Neural progenitor cell (in vitro differentiated cells): ENCODE results near the gene BTBD6. TPM values are rescaled to one million over a fixed set of nuclear protein-coding genes. Genes with fewer than 3 reads are reported as not detected.

Experiments used
- DNase-seq: peaks from one replicate; pipeline ENCODE4 v3.0.0-alpha.2; 2016; ENCODE audit warnings: low spot score
- H2AFZ ChIP-seq: fragments of 200-600 bp; sonication (generic); replicated peaks from 2 replicates; pipeline ENCODE4 v1.6.1; 2016; ENCODE audit warnings: antibody characterized with exemption
- H3F3A ChIP-seq: fragments of 200-600 bp; sonication (generic); 2 replicates; pipeline ENCODE4 v1.6.1; 2016; ENCODE audit warnings: antibody characterized with exemption, low read depth
- H3K27ac ChIP-seq: fragments of 200-600 bp; sonication (generic); 2 replicates; pipeline ENCODE4 v1.5.1; 2016; ENCODE audit warnings: mild to moderate bottlenecking
- H3K27me3 ChIP-seq: fragments of 200-600 bp; sonication (generic); 2 replicates; pipeline ENCODE4 v1.6.1; 2016; ENCODE audit warnings: mild to moderate bottlenecking, moderate library complexity
- H3K36me3 ChIP-seq: fragments of 200-600 bp; sonication (generic); 2 replicates; pipeline ENCODE4 v1.5.1; 2016
- H3K4me1 ChIP-seq: fragments of 200-600 bp; sonication (generic); 2 replicates; pipeline ENCODE4 v1.6.1; 2016; ENCODE audit warnings: mixed run types
- H3K4me2 ChIP-seq: fragments of 200-600 bp; sonication (generic); 2 replicates; pipeline ENCODE4 v1.6.1; 2016
- H3K4me3 ChIP-seq: fragments of 200-600 bp; sonication (generic); 2 replicates; pipeline ENCODE4 v1.5.1; 2016
- H3K79me2 ChIP-seq: fragments of 200-600 bp; sonication (generic); 2 replicates; pipeline ENCODE4 v1.6.1; 2016; ENCODE audit warnings: low read depth
- H3K9ac ChIP-seq: fragments of 200-600 bp; sonication (generic); 2 replicates; pipeline ENCODE4 v1.6.1; 2016
- H3K9me3 ChIP-seq: fragments of 200-600 bp; sonication (generic); 2 replicates; pipeline ENCODE4 v1.5.1; 2016; ENCODE audit warnings: low read depth
- H4K20me1 ChIP-seq: fragments of 200-600 bp; sonication (generic); 2 replicates; pipeline ENCODE4 v1.6.1; 2016; ENCODE audit warnings: low read depth
- H3K27ac Mint-ChIP-seq: 3 replicates; pipeline ENCODE4 v1.8.0; 2021; ENCODE audit warnings: mixed read lengths
- H3K27me3 Mint-ChIP-seq: 2 replicates; pipeline ENCODE4 v1.8.0; 2022; ENCODE audit warnings: low read depth, mild to moderate bottlenecking, inconsistent platforms, moderate library complexity, mixed read lengths; ENCODE audit not compliant: insufficient read depth
- H3K36me3 Mint-ChIP-seq: 3 replicates; pipeline ENCODE4 v1.8.0; 2021; ENCODE audit warnings: mixed read lengths
- H3K4me1 Mint-ChIP-seq: 3 replicates; pipeline ENCODE4 v1.8.0; 2021; ENCODE audit warnings: mixed read lengths
- H3K4me3 Mint-ChIP-seq: 3 replicates; pipeline ENCODE4 v1.8.0; 2021; ENCODE audit warnings: mild to moderate bottlenecking, moderate library complexity, mixed read lengths
- H3K9me3 Mint-ChIP-seq: 3 replicates; pipeline ENCODE4 v1.8.0; 2020; ENCODE audit warnings: mixed read lengths
- CTCF ChIP-seq: fragments of 200-600 bp; sonication (generic); IDR thresholded peaks from 2 replicates; pipeline ENCODE4 v1.5.1; 2017; ENCODE audit warnings: antibody characterized with exemption, mild to moderate bottlenecking
- EZH2 ChIP-seq: fragments of 200-600 bp; sonication (generic); IDR thresholded peaks from 2 replicates; pipeline ENCODE4 v1.6.1; 2017; ENCODE audit warnings: antibody characterized with exemption, mild to moderate bottlenecking, moderate library complexity
- EZH2phosphoT487 ChIP-seq: fragments of 200-600 bp; sonication (generic); IDR thresholded peaks from 2 replicates; pipeline ENCODE4 v1.6.1; 2017; ENCODE audit warnings: antibody characterized with exemption
- total RNA-seq: library from RNA; depleted of rRNA; stranded (reverse); fragments of >200 nt; gene quantifications from 2 replicates; pipeline ENCODE4 v1.2.3, GENCODE V29; 2015; ENCODE audit warnings: low replicate concordance

BTBD6 gene
- total RNA-seq, 1 donor from 2014 or later, result 9.0 TPM

GRCh38 chr14:105200074-105200473, 48.3 kb upstream of the BTBD6 start:
- H3K27me3 ChIP-seq, result peaks cover 19% of the 10 kb centered on the region
- peaks cover 36% of the 10 kb centered on the region for H3K4me1 ChIP-seq
- H3K4me1 Mint-ChIP-seq, result peaks cover 17% of the 10 kb centered on the region
- no peak overlapping the region for H3K4me2 ChIP-seq
- no peak overlapping the region for H3K27ac ChIP-seq
- no peaks in the 10 kb centered on the region for H3K79me2 ChIP-seq
- H2AFZ ChIP-seq, result no peak overlapping the region
- H3K36me3 ChIP-seq, result no peaks in the 10 kb centered on the region
- no peak overlapping the region for H3K27ac Mint-ChIP-seq
- no peak for DNase-seq
- TF ChIP-seq EZH2phosphoT487, result no peak
- peak; percentile 20 for TF ChIP-seq CTCF
- no peaks in the 10 kb centered on the region for H3K9me3 ChIP-seq
- no peak overlapping the region for H3K4me3 ChIP-seq
- H3K9ac ChIP-seq, result no peak overlapping the region
- no peaks in the 10 kb centered on the region for H4K20me1 ChIP-seq
- H3K4me3 Mint-ChIP-seq, result peak overlapping the region; percentile 18
- peaks cover 28% of the 10 kb centered on the region for H3F3A ChIP-seq
- H3K9me3 Mint-ChIP-seq, result no peaks in the 10 kb centered on the region
- peaks cover 17% of the 10 kb centered on the region for H3K27me3 Mint-ChIP-seq
- no peaks in the 10 kb centered on the region for H3K36me3 Mint-ChIP-seq

- Mint-ChIP-seq H3K27me3 (peaks cover 15% of the 10 kb centered on the region), H3K27ac (peak overlapping the region; percentile 74), H3K4me1 (peaks cover 16% of the 10 kb centered on the region)
Observed at GRCh38 chr14:105200641-105201040, 47.7 kb upstream of the BTBD6 start.

DNA sequence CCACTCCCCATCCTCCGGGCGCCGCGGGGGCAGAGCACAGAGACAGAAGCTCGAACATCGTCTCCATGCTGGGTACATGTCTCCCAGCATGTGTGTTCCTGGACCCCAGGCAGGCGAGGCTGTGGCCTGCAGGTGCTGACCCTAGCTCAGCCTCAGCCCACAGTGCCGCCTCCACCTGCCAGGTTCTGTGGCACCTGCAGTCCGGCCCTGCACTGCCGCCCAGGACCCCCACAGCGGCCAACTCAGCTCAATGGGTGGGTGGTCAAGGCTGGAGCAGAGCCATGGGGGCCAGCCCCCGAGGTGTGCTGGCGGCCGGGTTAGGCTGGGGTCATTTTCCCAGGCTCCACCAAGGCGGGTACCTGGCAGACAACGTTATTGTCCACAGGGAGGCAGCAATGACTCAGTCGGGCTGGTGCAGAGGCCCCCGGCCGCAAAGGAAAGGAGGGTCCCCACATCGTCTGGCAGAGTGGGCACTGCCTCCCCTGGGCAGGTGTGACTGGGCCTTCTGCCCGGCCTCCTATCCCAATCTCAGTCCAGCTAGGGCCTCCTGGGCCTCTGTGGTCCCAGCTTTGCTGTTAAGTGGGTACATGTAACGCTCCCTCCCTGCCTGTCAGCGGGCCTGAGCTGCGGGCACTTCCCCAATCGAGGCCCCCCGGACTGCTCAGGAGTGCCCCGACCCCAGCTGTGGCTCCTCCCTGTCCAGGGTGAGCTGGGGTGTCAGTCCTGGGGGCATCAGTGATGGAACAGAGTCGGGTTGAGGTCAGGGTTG, 47.0 kb upstream of the BTBD6 start:
- Histone ChIP-seq H2AFZ (no peak overlapping the region), H3K9ac (no peak overlapping the region), H3K79me2 (no peaks in the 10 kb centered on the region), H3K4me3 (no peak overlapping the region), H3K4me1 (peaks cover 24% of the 10 kb centered on the region), H4K20me1 (no peaks in the 10 kb centered on the region), H3K36me3 (no peaks in the 10 kb centered on the region), H3K9me3 (no peaks in the 10 kb centered on the region), H3K4me2 (peak overlapping the region; percentile 12), H3K27ac (no peak overlapping the region), H3K27me3 (peaks cover 15% of the 10 kb centered on the region), H3F3A (peaks cover 15% of the 10 kb centered on the region)
- H3K4me3 Mint-ChIP-seq, result no peak overlapping the region
- no peaks in the 10 kb centered on the region for H3K36me3 Mint-ChIP-seq
- no peaks in the 10 kb centered on the region for H3K9me3 Mint-ChIP-seq
- no peak overlapping the region for H3K27ac Mint-ChIP-seq
- H3K4me1 Mint-ChIP-seq, result peaks cover 12% of the 10 kb centered on the region
- TF ChIP-seq EZH2phosphoT487 (no peak), CTCF (peak; percentile 42)
- peaks cover 15% of the 10 kb centered on the region for H3K27me3 Mint-ChIP-seq
- peak; percentile 38 for DNase-seq

More at GRCh38 chr14:105200641-105201040, 47.7 kb upstream of the BTBD6 start:
- Histone ChIP-seq H3K9me3 (no peaks in the 10 kb centered on the region), H3K27ac (no peak overlapping the region), H3F3A (peaks cover 22% of the 10 kb centered on the region), H3K27me3 (peaks cover 15% of the 10 kb centered on the region), H3K4me2 (no peak overlapping the region), H3K4me3 (no peak overlapping the region), H3K79me2 (no peaks in the 10 kb centered on the region), H4K20me1 (no peaks in the 10 kb centered on the region), H3K36me3 (no peaks in the 10 kb centered on the region), H3K9ac (no peak overlapping the region), H2AFZ (no peak overlapping the region), H3K4me1 (peaks cover 31% of the 10 kb centered on the region)
- no peak for TF ChIP-seq EZH2phosphoT487
- TF ChIP-seq EZH2, result no peak
- no peak for TF ChIP-seq CTCF
- DNase-seq, result no peak
- no peak overlapping the region for H3K4me3 Mint-ChIP-seq
- no peaks in the 10 kb centered on the region for H3K36me3 Mint-ChIP-seq
- no peaks in the 10 kb centered on the region for H3K9me3 Mint-ChIP-seq
